ENCODE data around the gene ZNF529. TPM values are rescaled to one million over a fixed set of nuclear protein-coding genes. Genes with fewer than 3 reads are reported as not detected.
"Not testable (repeated sequence)": the region's sequence is repeated elsewhere in the genome, so short reads cannot be mapped to it uniquely, and the experiment has no call there.

ZNF529 gene
- 15.3 TPM for polyA plus RNA-seq (ENCODE audit: insufficient read length)

DNA sequence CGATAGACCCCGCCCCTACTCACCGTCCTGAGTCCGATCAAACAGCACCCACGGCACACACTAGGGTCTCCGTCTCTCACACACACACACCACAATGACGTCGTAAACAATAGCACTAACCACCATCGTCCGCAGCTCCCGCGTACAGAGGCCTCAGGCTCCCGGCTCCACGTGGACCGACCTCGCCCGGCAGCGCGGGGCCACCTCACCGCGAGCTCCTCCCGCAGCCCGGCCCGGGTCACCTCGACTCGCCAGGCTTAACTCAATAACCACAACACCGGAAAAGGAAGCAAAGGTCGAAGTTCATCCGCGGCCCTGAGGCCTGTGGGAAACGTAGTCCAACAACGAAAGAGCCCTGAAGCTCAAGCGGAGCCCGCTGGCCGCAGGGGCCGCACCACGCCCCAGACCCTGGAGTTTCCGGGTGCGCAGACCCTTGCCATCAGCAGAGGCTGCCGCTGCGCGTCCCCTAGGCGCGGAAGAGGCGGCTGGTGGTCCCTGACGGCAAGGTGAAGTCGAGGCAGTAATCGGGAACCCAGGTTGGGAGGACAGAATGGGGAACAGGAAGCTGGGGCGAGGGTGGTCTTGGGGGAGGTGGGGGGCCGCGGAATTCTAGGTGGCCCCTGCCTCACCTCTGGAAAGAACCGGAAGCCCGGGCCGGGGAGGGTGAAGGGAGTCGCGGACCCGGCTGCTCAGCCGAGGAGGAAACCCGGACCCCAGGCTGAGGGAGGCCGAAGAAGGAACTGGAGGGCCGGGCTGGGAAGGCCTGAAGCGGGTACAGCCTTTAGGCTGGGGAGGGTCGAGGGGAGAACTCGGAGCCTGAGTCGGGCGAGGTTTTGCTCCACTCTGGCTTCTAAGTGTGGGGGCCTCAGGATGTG, at the start of gene ZNF529:
TSS of gene ZNF529 (minus strand) at position 273 of the 875 bp plus-strand sequence. CDS start 946 bp downstream, outside the sequence.
- DNase-seq (ENCODE audit: low read depth) = peak; percentile 78

- DNase-seq (ENCODE audit: low read depth) = no peak
Measured at GRCh38 chr19:36605877-36606478, 32.9 kb upstream of the ZNF529 start.

DNA sequence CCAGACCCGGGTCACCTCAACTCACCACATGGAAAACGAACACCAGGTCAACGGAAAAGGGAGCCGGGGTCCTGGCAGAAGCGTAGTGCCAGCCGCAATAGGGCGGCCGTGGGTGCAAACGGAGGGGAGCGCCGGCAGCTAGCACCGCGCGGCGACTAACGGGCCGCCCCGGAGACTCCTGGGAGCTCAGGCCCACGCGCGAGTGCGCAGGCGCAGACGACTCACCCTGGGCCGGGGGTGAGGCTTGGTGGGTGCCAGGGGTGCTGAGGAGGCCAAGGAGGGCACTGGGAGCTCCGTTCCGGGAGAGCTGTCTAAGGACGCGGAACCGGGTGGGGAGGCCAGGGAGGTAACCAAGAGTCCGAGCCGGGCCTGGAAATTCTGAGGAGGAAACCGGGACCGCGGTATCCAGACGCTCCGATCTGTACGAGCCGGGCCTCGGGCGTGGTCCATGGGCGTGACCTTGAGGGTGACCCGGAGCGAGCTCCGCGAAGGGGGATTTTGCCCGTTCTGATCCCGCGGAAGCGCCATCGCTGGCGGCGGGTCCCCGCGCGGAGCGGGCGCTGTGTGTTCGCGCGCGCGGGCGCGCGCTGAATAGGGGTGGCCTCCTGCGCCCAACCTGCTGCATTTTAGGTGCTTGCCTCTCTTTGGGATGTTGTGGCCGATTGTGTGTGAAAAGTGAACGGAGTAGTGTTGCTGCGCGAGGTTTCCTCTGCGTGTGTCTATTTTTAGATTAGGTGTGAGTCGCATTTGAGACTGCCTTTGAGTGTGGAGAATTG, 32.2 kb upstream of the ZNF529 start, which contains the start of gene ZNF382:
TSS of gene ZNF382 (plus strand) at position 213 of the 776 bp plus-strand sequence. CDS start 4,602 bp downstream, outside the sequence.
- DNase-seq (ENCODE audit: low read depth) = peak; percentile 34

- DNase-seq (ENCODE audit: low read depth) = no peak
Measured at GRCh38 chr19:36604656-36605100, 31.6 kb upstream of the ZNF529 start.

- DNase-seq (ENCODE audit: low read depth) = not testable (repeated sequence)
Measured at GRCh38 chr19:36602681-36603080, 29.6 kb upstream of the ZNF529 start.

- no peak for DNase-seq (ENCODE audit: low read depth)
Measured at GRCh38 chr19:36579255-36579654, 6.2 kb upstream of the ZNF529 start.

DNA sequence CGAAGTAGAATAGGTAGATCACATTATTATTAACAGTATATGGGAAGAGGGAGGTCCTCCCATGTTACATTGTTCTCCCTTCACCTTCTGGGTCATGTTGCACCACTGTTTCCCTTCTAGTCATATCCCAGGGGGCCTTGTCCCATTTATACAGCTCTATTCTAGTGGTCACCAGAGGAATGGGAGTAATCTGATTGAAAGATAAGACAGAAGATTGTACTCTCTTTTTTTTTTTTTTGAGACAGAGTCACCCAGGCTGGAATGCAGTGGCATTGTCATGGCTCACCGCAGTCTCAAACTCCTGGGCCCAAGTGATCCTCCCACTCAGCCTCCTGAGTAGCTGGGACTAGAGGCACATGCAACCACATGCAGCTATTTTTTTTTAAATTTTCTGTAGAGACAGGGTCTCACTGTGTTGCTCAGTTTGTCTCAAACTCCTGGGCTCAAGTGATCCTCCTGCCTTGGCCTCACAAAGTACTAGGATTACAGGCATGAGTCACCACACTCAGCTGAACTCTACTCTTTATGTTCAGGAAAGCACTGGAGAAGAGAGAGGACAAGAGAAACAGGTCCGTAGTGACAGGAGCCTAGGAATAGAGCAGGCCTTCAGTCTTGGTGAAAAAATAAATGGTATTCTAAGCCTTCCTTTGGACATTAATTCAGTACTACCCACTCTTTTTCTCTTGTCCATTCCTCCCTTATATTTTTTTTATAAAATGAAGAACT, 4.3 kb upstream of the ZNF529 start:
- no peak for DNase-seq (ENCODE audit: low read depth)

DNA sequence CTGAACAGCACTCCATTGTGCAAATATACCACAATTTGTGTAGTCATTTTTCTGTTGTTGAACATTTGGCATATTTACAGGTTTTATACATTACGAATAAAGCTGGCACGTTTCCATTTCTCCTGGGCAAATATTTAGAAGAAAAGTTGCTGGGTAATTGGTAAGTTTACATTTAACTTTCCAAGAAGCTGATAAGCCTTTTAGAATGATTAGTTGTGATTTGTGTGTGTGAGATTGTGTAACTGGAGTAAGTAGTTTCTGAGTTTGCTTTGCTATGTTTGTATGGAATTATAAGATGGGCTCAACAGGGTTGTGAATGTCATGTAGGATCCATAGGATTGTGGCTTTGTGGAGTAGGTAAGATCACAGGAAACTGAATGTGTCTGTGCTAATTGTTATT, 1.6 kb upstream of the ZNF529 start:
- DNase-seq (ENCODE audit: low read depth) = no peak

- DNase-seq (ENCODE audit: low read depth) = no peak
Measured at GRCh38 chr19:36573895-36574720, 1.0 kb upstream of the ZNF529 start.

DNA sequence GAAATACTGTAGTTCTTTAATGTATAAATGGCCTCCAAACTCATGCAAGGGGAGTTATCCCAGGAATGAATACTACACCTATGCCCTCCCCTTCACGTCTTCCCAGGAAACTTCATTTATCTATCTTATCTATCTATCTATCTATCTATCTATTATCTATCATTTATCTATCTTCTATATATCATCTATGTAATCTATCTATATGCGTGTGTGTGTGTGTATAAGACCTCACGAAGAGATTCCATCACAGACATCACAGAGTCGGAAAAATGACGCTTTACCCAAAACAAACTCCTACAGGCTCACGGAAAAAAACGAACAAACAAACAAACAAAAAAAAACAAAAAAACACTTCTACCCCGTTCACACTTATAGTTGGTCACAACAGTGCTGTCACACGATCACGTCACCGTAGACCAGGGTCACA, 486 bp downstream of the ZNF529 start:
- no peak for DNase-seq (ENCODE audit: low read depth)

DNA sequence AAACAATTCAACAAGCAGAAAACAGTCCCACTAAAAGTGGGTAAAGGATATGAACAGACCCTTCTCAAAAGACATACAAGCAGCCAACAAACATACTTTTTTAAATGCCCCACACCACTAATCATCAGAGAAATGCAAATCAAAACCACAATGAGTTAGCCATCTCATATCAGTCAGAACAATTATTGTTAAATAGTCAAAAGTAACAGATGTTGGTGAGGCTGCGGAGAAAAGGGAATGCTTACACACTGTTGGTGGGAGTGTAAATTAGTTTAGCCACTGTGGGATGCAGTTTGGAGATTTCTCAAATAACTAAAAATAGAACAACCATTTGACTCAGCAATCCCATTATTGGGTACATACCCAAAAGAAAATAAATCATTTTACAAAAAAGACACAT, 8.7 kb downstream of the ZNF529 start:
- DNase-seq (ENCODE audit: low read depth) = no peak

GRCh38 chr19:36547001-36547732, 25.9 kb downstream of the ZNF529 start:
- no peak for DNase-seq (ENCODE audit: low read depth)

GRCh38 chr19:36528921-36529518, 44.1 kb downstream of the ZNF529 start:
- DNase-seq (ENCODE audit: low read depth) = no peak

DNA sequence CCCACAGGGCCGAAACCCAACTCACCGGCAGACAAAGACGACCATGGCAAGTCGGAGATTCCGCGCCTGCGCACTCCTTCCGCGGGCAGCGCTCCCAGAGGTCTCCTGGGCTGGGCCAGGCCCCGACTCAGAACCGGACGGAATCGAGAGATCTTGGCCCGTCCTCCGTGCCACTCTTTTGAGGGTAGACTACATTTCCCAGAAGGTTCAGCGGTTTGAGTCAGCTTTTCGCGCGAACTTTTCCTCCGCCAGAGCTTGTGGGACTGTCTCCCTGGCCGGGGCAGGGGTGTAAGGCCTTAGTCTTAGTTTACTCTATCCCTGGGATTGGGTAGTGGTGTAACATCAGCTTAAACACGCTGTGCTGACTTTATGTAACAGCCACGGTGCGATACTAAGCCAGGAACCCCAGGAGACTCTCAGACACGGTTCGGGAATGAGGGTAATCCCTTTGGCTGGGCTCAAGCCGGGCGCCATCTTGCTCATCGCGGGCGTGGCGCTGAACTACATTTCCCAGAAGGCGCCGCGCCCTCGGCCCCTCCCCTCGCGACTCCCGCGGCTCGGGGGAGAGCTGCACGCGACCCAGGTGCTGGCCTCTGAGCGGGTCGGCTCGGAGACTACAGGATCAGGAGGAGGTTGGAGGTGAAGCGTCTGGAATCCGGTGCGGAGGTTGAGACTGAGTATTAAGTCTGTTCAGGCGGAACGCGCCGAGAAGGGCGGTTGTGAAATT, 44.7 kb downstream of the ZNF529 start, which contains the start of gene ZNF260:
TSS of gene ZNF260 (minus strand) at position 78 of the 727 bp plus-strand sequence. CDS start 13,033 bp downstream, outside the sequence.
- DNase-seq (ENCODE audit: low read depth) = peak; percentile 96

DNA sequence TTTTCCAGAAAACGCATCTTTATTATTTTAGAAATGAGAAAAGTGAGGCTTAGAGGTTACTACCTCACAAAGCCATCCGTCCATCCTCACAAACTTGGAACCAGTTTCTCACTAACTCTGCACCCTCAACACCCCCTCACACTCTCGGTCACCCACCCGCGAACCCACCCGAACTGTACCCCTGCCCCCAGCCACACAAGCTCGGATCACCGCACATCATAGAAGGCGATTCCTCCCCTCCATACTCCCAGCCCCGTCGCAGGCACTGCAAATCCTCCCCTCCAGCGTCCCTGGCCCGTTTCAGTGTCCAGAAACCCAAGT, 45.3 kb downstream of the ZNF529 start:
- DNase-seq (ENCODE audit: low read depth) = no peak

GRCh38 chr19:36527341-36527740, 45.8 kb downstream of the ZNF529 start:
- no peak for DNase-seq (ENCODE audit: low read depth)

DNA sequence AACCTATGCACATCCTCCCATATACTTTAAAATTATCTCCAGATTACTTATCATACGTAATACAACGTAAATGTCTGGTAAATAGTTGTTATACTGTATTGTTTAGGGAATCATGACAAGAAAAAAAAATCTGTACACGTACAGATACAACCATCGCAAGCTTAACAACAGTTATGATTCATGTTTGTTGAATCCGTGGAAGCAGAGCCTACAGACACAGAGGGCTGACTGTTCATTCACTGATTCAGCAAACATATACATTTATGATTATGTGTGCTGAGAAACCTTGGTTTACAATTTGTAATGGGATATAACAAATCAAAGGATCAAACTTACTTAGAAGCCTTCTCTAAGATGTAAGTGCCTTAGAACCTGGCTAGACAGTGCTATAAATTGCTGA, 46.5 kb downstream of the ZNF529 start:
- DNase-seq (ENCODE audit: low read depth) = no peak

- DNase-seq (ENCODE audit: low read depth) = no peak
Measured at GRCh38 chr19:36524617-36525016, 48.5 kb downstream of the ZNF529 start.
